ENCODE data around the gene NKPD1.

The NKPD1 gene

DNA sequence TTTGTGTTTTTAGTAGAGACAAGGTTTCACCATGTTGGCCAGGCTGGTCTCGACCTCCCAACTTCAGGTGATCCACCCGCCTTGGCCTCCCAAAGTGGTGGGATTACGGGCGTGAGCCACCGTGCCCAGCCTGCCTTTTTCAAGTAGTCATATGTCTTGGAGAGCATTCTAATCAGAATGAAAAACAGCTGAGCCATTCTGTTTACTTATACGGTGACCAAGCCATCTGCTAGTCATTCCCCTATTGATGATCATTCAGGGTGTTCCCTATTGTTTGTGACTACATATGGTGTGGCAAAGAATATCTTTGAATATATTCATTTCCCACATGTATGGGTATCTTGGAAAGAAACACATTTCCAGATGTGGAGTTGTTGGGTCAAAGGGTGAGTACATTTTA, 35.0 kb upstream of the NKPD1 start:
- Mint-ChIP-seq H3K27me3 (ENCODE audit: low read depth, poor library complexity) (peaks cover 47% of the 10 kb centered on the region), H3K36me3 (ENCODE audit: low read depth) (no peaks in the 10 kb centered on the region), H3K4me1 (peaks cover 19% of the 10 kb centered on the region), H3K4me3 (no peak overlapping the region), H3K9me3 (no peaks in the 10 kb centered on the region), H3K27ac (no peak overlapping the region)
- no peak for DNase-seq
- TF ChIP-seq, protein P1, sequence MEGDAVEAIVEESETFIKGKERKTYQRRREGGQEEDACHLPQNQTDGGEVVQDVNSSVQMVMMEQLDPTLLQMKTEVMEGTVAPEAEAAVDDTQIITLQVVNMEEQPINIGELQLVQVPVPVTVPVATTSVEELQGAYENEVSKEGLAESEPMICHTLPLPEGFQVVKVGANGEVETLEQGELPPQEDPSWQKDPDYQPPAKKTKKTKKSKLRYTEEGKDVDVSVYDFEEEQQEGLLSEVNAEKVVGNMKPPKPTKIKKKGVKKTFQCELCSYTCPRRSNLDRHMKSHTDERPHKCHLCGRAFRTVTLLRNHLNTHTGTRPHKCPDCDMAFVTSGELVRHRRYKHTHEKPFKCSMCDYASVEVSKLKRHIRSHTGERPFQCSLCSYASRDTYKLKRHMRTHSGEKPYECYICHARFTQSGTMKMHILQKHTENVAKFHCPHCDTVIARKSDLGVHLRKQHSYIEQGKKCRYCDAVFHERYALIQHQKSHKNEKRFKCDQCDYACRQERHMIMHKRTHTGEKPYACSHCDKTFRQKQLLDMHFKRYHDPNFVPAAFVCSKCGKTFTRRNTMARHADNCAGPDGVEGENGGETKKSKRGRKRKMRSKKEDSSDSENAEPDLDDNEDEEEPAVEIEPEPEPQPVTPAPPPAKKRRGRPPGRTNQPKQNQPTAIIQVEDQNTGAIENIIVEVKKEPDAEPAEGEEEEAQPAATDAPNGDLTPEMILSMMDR (IDR thresholded peaks at IDR 0.05) = no peak

DNA sequence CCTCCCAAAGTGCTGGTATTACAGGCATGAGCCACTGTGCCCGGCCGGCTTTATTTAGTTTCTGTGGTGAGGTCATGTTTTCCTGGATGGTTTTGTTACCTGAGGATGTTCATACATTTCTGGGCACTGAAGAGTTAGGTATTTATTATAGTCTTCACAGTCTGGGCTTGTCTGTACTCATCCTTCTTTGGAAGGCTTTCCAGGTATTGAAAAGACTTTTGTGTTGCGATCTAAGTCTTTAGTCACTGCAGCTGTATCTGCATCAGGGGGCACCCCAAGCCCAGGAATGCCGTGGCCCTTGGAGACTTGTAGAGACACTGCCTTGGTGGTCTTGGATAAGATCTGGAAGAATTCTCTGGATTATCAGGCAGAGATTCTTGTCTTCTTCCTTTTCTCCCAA, 30.6 kb upstream of the NKPD1 start:
- H3K27me3 Mint-ChIP-seq (ENCODE audit: low read depth, poor library complexity) = peaks cover 26% of the 10 kb centered on the region
- peaks cover 3% of the 10 kb centered on the region for H3K4me1 Mint-ChIP-seq
- no peak overlapping the region for H3K4me3 Mint-ChIP-seq
- H3K27ac Mint-ChIP-seq = no peak overlapping the region
- no peaks in the 10 kb centered on the region for H3K36me3 Mint-ChIP-seq (ENCODE audit: low read depth)
- peaks cover 11% of the 10 kb centered on the region for H3K9me3 Mint-ChIP-seq
- no peak for DNase-seq
- TF ChIP-seq, protein P1 (IDR thresholded peaks at IDR 0.05) = no peak

DNA sequence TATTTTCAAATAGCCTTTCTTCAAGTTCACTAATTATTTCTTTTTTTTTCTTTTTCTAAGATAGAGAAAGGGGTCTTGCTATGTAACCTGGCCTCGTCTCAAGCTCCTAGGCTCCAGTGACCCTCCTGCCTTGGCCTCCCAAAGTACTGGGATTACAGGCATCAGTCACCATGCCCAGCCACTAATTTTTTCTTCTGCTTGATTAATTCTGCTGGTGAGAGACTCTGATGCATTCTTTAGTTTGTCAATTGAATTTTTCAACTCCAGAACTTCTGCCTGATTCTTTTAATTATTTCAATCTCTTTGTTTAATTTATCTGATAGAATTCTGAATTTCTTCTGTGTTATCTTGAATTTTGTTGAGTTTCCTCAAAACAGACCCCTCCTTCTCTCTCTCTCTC, 29.2 kb upstream of the NKPD1 start:
- no peaks in the 10 kb centered on the region for H3K36me3 Mint-ChIP-seq (ENCODE audit: low read depth)
- TF ChIP-seq, protein P1 (IDR thresholded peaks at IDR 0.05) = no peak
- H3K4me1 Mint-ChIP-seq = no peaks in the 10 kb centered on the region
- peaks cover 11% of the 10 kb centered on the region for H3K9me3 Mint-ChIP-seq
- no peak for DNase-seq
- peaks cover 30% of the 10 kb centered on the region for H3K27me3 Mint-ChIP-seq (ENCODE audit: low read depth, poor library complexity)
- H3K4me3 Mint-ChIP-seq = no peak overlapping the region
- H3K27ac Mint-ChIP-seq = no peak overlapping the region

DNA sequence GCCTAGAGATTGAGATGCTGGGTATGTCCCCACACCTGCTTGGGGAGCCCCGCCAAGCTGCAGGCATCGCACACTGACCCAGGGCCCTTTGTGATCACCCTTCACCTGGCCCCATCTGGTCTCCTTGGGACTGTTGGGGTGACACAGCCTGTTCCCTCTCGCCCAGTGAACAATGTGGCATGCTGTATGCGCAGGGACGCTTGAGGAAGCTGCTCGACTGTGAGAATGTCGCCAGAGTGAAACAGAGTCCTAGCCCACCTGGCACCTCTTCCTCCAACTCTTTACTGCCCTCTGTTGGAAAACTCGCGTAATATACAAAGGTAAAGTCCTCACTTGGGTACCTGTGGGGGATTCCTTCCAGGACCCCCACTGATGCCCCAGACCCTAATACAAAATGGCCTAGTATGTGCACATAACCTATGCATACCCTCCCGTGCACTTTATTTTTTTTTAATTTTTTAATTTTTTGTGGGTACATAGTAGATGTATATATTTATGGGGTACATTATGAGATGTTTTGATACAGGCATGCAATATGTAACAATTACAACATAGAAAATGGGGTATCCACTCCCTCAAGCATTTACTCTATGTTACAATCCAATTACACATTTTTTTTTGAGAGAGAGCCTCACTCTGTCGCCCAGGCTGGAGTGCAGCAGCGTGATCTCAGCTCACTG, 26.8 kb upstream of the NKPD1 start:
- TF ChIP-seq, protein P1 (IDR thresholded peaks at IDR 0.05) = peak; percentile 72
- DNase-seq = peak; percentile 35
- H3K4me3 Mint-ChIP-seq = no peak overlapping the region
- no peaks in the 10 kb centered on the region for H3K4me1 Mint-ChIP-seq
- peaks cover 11% of the 10 kb centered on the region for H3K9me3 Mint-ChIP-seq
- H3K27me3 Mint-ChIP-seq (ENCODE audit: low read depth, poor library complexity) = peaks cover 26% of the 10 kb centered on the region
- no peak overlapping the region for H3K27ac Mint-ChIP-seq
- H3K36me3 Mint-ChIP-seq (ENCODE audit: low read depth) = no peaks in the 10 kb centered on the region

DNA sequence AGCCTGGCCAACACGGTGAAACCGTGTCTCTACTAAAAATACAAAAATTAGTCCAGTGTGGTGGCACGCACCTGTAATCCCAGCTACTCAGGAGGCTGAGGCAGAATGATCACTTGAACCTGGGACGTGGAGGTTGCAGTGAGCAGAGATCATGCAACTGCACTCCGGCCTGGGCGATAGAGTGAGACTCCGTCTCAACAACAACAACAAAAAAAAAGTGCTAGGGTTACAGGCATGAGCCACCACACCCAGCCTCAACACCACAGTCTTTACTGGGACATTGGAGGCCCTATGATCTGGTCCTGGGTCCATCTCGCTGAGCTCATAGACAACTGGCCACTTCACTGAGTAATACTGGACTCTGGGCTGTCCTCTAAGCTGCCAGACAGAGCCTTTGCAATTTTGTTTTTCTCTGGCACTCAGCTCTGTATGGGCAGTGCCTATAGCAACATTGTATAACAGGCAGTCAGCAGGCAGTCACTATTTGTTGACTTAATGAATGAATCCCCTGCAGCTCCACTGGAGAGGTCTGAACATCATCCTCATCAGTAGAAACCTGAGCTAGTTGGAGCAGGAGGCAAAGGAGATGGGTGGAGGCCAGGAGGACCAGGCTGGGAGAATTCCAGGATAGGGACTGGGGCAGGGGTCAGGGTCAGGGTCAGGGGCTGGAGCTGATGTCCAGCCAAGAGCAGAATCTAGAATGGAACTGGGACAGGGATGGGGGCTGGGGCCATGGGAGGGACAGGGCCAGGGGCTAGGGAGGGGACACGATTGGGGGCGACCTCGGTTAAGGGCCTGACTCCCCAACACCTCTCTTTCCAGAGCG, 25.9 kb upstream of the NKPD1 start:
- TF ChIP-seq, protein P1 (IDR thresholded peaks at IDR 0.05) = no peak
- H3K4me3 Mint-ChIP-seq = no peak overlapping the region
- peaks cover 29% of the 10 kb centered on the region for H3K27me3 Mint-ChIP-seq (ENCODE audit: low read depth, poor library complexity)
- no peak overlapping the region for H3K27ac Mint-ChIP-seq
- H3K9me3 Mint-ChIP-seq = peaks cover 11% of the 10 kb centered on the region
- no peak for DNase-seq
- no peaks in the 10 kb centered on the region for H3K36me3 Mint-ChIP-seq (ENCODE audit: low read depth)
- no peaks in the 10 kb centered on the region for H3K4me1 Mint-ChIP-seq

All from nephron progenitor cell (in vitro differentiated cells).